NCI-H2107 treated with DMSO at 0.1 percent for 48 hours (cell line): Measurements from ENCODE around the gene PDLIM5.

ENCODE experiments used
- DNase-seq: peaks from one replicate; lab custom pipeline; 2025; ENCODE audit not compliant: unreplicated experiment; lab: John Stamatoyannopoulos, UW

PDLIM5 gene

DNA sequence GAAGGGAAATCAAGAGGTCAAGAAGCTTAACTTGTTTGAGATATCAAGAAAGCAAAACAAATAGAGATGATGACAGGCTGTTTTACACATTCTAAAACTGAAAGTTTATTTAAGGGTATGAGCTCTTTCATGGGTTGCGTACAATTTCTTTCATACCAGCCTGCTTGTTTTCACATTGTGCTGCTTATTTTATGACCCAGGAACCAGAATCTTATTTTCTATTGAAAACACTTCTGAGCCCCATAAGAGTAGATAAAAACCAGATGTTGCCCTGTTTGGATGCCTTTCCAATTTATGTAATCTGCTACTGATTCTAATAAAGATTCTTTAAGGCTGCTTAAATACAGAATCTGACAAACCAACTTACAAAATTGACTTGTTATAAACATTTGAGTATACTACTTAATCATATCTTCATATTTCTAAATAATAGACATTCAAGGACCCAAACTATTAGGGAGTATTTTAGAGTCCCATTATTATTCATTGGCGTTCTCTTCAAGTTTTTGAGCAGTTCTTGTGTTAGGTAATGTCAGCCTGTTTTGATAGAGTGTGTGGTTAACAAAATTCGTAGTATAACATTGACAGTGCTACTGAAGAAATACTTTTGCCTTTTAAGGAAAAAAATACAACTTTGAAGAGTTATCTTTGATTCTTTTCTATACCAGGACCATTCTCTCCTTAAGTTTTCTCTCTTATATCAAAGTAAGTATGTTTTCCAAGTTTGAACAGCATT is 74.4 kb downstream of the PDLIM5 start:
- no peak for DNase-seq

DNA sequence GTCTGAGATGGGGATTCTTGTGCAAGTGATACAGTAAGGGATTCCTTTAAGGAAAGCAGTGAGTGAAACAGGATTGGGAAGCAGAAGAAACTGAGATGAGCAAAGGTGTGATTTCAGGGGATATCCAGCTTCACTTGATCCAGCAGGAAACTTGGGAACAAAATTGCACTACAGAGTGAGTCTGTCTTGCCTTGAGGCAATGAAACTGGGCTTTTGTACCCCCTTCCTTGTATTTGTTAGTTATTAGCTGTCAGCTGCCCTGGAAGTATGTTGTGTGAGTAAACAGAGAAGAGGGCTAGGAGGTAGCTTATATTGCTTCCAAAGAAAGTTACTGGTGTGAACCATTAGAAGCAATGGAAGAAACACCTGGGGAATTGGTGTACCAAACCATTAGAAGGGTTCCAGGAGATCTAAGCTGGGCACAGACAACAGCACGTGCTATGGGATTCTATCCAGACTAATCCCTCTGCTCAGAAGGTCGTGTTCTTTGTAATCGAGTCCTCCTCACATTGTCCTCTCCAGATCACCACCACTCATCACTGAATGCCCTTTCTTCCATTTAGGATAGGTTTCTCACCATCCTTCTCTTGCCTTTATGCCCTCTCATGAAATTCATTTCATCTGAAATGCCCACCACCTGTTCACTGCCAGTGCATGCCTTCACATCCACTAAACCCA is 76.0 kb downstream of the PDLIM5 start:
- no peak for DNase-seq

DNA sequence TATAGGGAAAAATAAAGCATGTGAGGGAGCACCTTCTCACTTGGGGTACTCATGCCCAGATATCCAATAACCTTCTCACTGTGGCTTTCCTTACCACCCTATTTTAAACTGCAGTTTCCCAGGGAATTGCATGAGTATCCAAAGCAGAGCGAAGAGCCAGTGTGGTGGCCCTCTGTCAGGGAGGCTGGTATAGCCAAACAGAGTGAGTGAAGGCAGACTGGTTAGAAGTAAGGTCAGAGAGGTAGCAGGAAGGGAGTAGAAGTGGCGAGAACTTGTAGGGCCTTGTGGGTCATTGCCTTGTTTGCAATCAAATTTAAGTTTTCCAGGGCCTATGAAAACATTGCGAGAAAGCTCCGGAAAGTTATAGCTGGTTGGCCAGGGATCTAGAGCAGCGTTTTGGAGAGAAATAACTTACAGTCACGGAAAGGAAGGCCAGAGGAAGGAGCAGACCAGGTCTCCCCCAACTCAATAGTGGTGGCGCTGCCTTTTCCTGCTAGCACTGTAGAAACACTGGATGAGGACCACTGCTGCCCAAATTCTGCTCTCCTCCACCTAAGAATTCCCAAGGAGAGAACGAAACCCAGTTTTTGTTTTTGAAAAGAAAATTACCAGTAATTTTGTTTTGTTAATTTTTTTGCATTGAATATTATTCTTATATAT is 77.2 kb downstream of the PDLIM5 start:
- no peak for DNase-seq

GRCh38 chr4:94530073-94530472 is 78.3 kb downstream of the PDLIM5 start:
- no peak for DNase-seq

DNA sequence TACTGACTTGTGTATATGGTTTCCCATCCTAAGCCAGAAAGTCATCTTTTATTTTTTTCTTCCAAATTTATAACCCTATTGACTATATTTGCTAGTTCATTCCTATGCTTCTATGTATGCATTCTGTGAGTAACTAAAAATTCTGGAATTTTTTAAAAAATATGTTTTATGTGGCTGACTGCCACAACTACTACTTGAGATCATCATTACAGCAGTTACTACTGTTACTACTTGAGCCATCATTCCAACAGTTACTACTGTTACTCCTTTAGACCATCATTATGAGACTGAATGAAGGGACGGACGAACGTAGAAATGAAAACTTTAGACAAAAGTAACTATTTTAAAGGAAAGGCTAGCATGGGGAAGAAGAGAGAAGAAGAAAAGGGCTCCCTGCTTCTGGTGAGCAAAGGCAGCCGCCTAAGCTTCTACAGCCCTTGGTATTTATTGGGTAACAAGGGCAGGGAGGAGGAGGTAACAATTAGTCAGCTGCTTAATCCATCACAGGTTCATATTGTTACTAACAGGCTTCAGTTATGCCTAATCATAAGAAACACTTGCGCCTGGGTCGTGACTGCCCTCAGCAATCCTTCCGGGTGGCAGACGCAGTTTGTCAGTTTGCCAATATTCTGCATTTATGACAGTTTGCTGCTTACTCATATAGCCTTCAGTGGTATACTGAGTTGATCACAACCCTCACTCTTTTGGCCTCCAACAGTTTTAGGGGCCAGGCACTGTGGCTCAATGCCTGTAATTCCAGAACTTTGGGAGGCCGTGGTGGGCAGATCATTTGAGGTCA is 80.4 kb downstream of the PDLIM5 start:
- no peak for DNase-seq

GRCh38 chr4:94533405-94534223 is 81.9 kb downstream of the PDLIM5 start:
- DNase-seq = no peak

- no peak for DNase-seq
Observed at GRCh38 chr4:94534401-94535312, 82.9 kb downstream of the PDLIM5 start.

- DNase-seq = no peak
Observed at GRCh38 chr4:94536049-94536448, 84.3 kb downstream of the PDLIM5 start.

DNA sequence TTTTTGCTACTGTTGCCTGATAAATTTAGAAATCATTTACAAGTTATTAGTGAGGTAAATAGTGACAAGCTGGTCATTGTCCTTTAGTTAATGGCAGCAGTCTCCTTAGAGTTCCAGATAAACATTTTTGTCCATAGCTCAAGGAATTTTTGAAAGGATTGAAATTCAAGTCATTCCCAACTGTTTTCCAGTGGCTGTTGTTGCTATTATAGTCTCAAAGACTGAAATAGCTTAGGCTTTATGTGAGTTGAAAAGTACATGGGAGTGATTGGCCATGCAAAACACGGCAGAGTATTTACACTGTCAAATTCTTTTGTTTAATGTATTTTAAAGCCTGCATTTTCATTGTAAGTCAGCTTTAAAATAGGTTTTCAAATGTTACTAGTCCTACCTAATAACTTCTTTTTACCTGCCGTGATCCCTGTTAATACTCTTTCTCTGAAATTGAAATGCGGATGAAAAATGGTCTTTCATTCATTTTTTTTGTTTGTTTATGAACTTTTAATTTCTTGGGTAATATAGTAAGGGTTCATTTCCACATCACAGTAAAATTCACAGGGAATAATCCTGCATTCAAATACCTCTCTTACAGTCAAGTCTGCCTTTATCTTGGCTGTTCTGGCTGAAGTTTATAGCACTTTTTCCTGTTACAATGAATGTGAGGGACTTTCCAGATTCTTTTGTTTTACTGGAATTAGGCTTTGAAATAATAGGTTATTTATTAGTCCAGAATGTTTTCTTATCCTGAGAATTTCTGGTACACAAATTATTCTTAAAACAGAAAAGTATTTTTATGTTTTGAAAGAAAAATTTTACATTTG is 85.1 kb downstream of the PDLIM5 start:
- DNase-seq = no peak

DNA sequence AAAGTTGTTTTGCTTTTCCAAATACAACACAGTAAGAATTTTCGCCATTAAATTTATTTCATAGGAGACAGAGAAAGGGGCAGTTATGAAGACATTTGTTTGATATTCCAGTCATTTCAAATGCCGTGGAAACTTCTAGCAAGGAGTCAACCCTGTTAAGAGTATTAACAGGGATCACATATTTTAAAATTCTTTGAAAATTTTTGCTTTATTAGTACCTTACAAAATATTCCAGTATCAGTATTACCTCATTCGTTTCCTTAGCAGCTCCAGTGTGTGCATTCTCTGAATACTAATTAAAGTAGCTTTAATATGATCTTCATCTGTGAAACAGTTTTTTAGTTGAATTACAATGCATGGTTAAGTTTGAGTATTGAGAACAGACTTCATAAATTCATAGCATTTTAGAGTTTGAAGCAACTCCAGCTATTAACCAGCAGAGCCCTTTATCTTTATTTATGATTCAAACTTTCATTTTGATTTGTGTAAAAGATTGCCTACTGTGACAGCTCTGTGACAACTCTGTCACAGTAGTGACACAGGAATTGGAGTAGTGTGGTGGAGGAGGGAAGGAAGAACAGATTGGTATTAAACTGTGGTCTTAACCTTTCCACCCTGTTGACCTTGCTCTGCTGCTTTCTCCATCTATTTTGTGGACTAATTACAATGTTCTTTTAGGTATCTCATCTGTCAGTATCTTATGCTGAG is 86.3 kb downstream of the PDLIM5 start:
- no peak for DNase-seq

DNA sequence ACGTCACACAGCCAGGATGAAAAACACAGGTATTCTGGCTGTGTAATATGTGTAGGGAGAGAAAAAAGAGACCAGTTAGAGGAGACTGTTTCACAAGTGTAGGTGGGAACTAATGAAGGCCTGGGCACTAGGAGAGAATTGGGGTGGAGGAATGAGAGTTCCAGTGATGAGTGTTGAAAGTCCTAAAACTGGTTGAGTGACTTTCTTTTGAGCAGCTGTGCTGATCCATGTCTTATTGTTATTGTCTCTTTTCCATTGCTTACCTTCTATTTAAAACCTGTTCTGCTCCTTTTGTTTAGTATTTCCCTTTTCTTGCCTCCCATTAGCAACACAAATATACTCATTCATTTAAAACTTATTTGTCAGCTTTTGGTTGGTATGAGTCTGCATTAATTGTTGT is 88.7 kb downstream of the PDLIM5 start:
- DNase-seq = no peak

DNA sequence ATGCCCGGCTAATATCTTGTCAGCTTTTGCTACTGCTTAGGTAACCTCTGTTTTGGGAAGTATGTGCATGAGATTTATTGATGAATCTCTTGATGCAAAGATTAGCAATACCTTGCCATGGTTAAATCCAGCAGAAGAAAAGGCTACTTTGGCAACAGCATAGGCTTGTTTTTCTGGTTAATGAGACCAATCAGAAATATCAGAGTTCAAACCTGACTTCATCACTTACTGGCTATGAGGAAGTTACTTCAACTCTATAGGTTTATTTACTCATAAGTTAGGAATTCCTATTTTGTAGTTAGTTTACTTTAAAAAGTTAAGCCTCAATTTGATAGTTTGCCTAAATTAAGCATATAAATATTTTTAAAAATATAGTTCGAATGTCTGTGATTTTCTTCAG is 93.1 kb downstream of the PDLIM5 start:
- DNase-seq = no peak

DNA sequence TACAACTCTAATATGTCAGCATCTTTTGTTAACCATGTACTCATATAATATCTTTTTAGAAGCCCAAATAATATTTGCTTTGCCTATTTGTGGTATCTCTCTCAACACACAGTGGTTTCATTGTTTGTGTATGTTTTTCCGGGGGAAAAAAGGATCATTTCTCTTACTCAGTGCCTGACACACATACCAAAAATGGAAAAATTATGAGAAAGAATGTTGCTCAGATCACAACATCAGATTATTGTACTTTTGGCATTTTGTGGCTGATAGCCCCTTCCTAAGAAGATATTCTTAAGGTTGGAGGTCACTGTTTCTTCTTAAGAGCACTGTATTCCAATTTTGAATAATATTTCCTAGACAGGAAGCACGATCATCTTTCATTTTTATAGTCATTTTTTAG is 93.6 kb downstream of the PDLIM5 start:
- DNase-seq = no peak

DNA sequence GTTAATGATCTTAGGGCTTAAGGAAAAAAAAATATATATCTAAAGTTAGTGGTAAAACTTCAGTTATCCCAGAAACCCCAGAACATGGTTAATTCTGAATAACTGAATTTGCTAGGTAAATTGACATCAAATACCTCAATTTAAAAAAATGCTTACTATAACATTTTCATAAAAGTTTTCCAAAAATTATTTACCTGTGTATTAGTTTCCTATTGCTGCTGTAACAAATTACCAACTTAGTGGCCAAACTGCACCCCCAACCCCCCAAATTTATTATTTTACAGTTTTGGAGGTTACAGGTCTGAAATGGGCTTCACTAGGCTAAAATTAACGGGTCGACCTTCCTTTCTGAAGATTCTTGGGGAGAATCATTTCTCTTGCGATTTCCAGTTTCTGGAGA is 95.2 kb downstream of the PDLIM5 start:
- no peak for DNase-seq

GRCh38 chr4:94548571-94548970 is 96.8 kb downstream of the PDLIM5 start:
- no peak for DNase-seq

DNA sequence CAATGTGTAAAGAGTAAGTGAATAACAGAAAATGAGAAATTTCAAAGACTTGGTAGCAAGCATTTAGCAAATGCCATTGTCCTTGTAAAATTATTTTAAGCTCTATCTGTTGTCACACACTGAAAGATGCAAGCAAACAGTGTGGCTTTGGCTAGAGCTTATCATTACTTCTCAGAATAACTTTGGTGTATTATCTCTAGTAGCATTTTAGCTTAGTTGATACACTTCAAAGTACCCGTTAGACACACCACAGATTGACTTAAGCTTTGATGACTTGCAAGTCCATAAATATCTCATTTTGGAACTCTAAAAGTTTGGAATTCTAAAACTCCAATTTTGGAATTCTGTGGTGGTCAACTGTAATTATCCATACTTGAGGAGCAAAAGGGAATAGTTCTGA is 98.6 kb downstream of the PDLIM5 start:
- DNase-seq = no peak

DNA sequence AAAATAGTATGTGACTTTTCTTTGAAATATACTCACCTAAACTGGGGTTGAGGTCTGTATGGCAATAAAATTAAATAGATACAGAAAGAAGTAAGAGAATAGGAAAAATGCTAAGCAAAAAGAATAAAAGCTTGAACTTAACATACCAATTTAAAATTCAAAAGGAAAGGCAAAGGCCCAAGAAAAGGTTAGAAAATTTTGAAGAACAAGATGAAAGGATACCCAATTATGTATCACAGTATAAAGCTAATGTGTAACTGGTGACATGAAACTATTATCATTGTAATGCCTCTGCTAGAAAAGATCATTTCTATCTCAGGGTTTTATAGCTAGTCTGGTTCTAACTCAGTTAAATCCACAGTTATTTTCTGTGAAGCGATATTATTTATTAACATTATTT is 99.1 kb downstream of the PDLIM5 start:
- no peak for DNase-seq
